Epithelial cell of prostate (primary cell): ENCODE measurements around the gene PIGB.
"Not testable (repeated sequence)": the region's sequence is repeated elsewhere in the genome, so short reads cannot be mapped to it uniquely, and the experiment has no call there.

Experiments used
- DNase-seq: peaks from one replicate; pipeline ENCODE4 v3.0.0-alpha.2; 2011; ENCODE audit warnings: low read depth, low spot score
- H3K27ac ChIP-seq: fragments of 450-650 bp; 2 replicates; pipeline ENCODE4 v1.5.1; 2017; ENCODE audit warnings: mild to moderate bottlenecking

PIGB gene

DNA sequence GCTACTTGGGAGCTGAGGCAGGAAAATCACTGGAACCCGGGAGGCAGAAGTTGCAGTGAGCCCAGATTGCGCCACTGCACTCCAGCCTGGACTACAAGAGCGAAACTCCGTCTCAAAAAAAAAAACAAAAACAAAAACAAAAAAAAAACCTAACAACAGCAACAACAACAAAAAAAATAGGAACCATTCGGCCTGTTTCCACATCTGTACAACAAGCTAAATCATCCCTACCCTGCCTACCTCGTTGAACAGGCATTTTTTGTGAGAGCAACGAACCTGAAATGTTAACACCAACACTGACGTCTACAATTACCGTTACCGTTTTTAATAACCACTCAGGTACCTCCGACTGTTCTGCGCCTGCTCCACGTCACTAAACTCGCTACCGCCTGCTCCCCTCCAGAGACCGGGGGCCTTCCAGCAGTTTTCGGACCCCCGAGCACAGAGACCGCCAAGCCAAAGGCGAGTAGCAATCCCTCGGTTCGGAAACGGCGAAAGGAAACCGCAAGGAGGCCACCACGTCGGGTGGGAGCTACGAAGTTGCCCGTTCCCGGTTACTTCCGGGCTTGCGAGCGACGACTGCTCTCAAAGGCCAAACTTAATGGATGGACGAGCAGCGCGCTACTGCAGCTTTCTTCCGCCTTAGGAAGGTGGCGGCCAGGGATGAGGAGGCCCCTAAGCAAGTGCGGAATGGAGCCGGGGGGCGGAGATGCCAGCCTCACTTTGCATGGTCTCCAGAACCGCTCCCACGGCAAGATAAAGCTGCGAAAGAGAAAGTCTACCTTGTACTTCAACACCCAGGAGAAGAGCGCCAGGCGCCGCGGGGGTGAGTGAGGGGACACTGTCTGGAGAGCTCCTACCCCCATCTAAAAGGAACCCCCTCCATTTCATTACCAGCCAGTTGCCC, at the start of gene PIGB, which contains the start of gene PIGBOS1:
PIGB (plus strand) TSS at position 635 of the 907 bp plus-strand sequence; CDS start at position 664, 29 bp downstream.
PIGBOS1 (minus strand) TSS at position 536 of the 907 bp plus-strand sequence. CDS start 1,331 bp downstream, outside the sequence.
- H3K27ac ChIP-seq: peak within 1 kb of the TSS; percentile 69
- peak; percentile 33 for DNase-seq

DNA sequence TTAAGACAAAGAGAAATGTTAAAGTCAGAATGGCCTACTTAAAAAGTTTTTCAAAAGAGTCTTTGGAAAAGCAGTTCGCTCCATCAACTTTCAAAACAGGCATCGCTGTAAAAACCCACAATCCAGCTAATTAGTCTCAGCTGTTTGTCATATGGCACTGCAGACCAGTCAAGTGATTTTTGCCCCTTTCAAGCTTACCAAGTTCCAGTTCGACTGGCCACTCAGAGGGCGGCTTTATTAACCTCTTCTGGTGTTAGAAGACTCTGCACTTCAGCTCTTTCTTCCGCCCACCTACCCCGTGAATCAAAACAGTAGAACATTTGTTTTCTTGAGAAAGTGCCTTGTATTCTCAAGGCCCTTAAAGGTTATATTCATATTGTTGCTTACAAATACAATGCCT, 48.7 kb upstream of the PIGB start:
- H3K27ac ChIP-seq: no peak overlapping the region

DNA sequence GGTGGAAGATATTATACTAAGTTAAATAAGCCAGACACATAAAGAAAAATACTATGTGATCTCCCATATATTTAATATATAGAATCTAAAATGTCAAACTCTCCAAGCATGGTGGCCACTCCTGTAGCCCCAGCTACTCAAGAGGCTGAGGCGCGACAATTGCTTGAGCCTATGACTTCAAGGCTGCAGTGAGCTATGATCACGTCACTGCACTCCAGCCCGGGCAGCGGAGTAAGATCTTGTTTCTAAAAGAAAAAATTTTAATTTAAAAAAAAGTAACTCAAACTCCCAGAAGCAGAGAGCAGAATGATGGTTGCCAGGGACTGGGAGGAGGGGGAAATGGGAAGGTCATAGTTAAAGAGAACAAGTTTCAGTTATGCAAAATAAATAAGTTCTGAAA, 42.7 kb upstream of the PIGB start:
- no peak for DNase-seq
- no peak overlapping the region for H3K27ac ChIP-seq

More for the DNA sequence above, 48.7 kb upstream of the PIGB start:
- DNase-seq: no peak

DNA sequence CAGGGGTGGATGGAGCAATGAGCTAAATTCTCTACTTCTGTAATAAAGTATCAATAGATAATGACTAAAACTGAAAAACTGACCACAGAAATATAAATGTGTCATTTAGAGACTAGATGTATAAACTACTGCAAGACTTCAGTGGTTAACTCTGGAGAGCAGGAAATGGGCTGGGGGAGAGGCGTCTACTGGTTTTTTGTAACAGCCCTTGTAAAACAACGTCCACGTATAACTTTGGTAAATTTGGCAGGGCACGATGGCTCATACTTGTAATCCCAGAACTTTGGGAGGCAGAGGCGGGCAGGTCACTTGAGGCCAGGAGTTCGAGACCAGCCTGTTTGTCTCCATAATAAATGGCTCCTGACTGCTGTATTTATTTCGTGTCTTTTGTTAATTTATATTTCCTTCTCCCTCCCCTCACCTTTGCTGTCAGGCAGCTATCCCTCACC, 41.9 kb upstream of the PIGB start:
- no peak for DNase-seq

DNA sequence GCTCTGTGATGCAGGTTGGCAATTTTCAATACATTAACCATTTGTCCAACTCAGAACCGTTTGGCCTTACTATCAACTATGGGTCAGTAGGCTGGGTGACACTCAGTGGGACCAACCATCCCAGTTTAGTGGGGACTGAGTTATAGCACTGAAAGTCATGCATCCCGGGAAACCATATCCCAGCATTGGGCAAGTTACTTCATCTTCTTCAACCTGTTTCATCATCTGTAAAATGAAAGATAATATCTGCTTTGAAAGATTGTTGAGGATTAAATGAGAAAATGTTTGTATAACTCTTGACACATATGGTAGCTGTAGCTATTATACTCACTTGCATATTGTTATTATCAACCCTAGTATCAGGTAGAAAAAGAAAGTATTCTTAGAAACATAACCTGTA, 41.3 kb upstream of the PIGB start:
- no peak for DNase-seq
- no peak overlapping the region for H3K27ac ChIP-seq

More for the DNA sequence above, 41.9 kb upstream of the PIGB start:
- H3K27ac ChIP-seq: no peak overlapping the region

DNA sequence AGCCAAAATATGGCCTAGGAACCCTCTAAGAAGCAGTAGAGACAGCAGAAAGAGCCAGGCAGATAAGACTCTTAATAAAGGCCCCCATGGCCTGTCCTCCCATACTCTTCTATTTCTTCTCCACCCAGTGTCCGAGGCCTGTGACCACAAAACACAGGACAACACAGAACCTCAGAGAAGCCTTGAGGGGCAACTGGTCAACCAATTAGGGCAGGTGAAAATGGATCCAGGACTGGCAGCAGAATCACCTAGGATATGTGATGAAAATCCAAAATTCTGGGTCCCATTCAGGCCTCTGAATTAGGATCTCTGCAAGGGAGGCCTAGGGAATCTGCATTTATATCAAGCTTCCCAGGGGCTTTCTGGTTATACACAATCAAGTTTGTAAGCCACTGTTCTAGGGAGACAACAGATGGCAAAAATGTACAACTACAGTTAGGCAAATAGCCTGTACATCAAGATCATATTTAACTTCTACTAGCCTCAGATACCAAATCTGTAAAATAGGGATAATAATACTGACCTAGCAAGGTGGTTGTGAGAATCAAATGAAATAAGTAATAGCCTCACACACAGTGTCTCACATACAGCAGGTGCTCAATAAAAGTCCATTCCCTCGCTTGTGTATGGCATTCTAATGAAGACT, 39.8 kb upstream of the PIGB start:
- DNase-seq: no peak
- no peak overlapping the region for H3K27ac ChIP-seq

DNA sequence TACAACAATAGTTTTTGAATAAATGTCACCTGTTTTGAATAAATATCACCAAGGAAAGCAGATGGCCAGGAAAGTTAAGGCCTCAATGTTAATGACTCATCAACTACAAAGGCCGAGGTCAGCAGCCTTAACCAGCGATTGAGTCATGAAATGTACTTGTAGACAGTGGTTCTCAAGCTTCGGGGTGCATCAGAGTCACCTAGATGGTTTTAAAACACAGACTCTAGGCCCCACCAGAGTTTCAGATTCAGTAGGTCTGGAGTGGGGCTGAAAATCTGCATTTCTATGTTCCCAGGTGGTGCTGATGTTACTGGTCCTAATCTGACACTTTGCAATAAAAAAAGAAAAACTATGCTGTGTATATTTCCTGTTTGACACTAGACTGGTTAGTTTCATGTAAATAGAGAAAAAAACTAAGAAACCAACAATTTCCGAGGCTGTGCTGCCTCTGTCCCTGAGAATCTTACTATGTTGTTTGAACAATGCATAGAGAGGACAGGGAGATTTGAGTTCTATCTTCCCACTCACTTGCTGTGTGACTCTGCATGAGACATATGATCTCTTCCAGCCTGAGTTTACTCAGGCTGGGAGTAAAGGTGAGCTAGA, 39.2 kb upstream of the PIGB start:
- DNase-seq: peak; percentile 39
- H3K27ac ChIP-seq: peak overlapping the region; percentile 37

DNA sequence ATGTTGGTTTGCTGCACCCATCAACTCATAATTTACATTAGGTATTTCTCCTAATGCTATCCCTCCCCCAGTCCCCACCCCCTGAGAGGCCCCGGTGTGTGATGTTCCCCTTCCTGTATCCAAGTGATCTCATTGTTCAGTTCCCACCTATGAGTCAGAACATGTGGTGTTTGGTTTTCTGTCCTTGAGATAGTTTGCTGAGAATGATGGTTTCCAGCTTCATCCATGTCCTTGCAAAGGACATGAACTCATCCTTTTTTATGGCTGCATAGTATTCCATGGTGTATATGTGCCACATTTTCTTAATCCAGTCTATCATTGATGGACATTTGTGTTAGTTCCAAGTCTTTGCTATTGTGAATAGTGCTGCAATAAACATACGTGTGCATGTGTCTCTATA, 38.4 kb upstream of the PIGB start:
- H3K27ac ChIP-seq, DNase-seq: not testable (repeated sequence)

DNA sequence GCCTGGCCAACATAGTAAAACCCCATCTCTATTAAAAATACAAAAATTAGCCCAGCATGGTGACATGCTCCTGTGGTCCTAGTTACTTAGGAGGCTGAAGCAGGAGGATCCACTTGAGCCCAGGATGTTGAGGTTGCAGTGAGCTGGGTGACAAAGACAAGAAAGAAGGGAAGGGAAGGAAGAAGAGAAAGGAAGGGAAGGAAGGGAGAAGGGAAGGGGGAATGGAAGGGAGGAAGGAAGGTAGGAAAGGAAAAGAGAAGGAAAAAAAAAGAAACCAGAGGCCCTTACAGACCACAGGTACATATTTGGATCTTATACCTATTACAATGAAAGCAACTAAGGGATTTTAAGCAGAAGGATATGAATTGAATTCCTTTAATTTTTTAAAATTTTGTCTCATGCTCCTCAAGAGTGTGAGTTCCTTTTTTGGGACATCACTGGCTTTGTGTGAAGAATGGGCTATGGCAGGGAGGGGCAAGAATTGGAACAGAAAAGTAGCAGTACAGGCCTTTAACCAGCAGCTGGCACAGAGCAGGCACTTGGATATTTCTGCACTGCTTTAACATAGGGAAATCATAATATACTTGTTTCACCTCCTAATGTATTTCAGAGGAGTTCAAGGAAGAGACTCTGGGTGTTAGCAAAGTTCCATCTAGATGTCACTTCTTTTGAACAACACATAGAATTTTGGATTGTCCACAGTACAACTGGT, 37.3 kb upstream of the PIGB start:
- no peak for DNase-seq
- no peak overlapping the region for H3K27ac ChIP-seq

DNA sequence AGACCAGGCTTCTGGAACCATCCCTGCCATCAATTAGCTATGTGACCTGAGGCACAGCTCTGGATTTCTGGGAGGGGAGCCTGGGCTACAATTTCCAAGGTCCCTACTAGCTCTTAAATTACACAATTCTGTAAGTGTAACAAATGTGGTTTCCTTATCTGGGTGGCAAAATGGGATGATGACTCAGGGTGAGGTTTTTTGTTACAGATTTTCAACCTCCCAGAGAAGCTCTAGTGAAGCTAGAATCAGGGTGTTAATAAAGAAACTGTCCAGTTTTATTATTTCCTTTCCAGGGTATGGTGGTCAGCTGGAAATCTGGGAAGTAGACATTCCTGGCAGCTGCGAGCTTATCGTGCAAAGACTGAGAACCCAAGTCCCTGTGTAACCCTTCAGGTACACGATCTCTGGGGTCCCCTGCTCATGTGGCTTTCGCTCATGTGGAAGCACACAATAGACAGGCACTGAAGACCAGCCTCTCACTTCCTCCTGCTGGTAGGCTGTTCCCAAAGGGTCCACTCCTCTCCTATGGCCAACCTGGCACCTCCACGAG, 36.7 kb upstream of the PIGB start:
- H3K27ac ChIP-seq: no peak overlapping the region
- no peak for DNase-seq

DNA sequence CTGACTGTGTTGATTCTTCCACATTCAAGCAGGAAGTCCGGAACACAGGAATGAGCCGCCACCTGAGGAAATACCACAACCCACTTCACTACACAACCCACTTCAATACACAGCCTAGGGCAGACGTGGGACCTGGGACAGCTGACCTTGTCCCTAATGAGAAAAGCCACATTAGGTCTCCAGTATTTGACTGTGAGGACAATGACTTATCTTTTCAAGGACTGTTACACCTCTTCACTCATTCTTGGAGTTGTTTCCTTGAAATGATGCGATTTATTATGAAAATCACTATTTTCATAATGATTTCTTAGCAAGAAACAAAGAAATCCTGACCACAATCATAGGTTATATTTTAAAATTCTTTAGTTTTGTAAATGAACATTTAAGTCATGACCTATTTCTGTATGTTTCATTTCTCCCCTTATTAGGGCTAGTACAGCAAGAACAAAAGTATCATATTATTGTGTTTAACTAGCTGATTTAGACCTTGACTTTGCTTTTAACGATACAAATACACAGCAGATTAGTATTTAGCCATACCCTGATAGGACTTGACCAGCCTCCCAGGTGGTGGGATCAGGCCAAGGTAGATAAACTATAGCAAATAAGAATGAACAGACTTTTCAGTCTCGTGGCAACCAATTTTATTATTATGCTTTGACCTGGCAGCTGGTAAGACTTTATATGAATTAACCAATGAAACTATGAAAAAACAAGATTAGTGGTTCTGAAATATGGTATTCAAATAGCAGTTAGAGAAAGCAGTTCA, 35.5 kb upstream of the PIGB start:
- no peak for DNase-seq
- no peak overlapping the region for H3K27ac ChIP-seq

DNA sequence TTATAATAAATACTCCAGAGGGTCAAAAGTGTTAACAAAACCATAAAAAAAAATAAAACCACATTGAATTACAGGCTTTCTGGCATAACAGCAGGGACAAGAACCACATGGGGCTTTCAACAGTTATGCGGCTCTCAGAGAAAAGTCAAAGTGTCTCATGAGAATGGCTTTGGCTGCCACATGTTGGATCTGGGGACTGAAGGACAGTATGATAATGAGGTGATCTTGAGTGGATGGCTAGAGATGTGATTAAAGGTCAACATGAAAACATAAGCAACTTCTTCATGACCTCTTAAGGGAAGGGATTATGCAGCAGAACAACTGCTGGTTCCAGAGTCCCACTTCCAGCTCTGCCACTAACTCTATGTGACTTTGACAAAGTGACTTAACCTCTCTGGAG, 34.6 kb upstream of the PIGB start:
- no peak overlapping the region for H3K27ac ChIP-seq
- no peak for DNase-seq

DNA sequence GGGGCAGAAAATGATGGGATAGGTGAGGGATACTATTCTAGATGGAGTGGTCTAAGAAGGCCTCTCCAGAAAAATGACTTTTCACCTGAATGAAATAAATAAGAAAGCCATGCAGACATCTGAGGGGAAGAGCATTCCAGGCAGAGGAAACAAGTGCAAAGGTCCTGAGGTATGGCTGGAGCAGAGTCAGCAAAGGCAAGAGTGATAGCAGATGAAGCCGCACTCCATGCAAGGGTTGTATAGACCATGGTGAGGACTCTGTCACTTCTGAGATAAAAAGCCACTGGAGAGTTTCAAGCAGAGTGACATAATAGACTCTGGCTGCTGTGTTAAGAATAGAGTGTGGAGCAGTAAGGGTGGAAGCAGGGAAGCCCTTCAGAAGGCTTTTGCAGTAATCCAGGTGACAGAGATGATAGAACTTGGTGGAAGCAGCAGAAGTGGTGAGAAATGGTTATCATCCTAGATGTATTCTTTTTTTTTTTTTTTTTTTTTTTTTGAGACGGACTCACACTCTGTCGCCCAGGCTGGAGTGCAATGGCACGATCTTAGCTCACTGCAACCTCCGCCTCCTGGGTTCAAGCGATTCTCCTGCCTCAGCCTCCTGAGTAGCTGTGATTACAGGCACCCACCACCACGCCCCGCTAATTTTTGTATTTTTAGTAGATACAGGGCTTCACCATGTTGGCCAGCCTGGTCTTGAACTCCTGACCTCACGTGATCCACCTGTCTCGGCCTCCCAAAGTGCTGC, 32.4 kb upstream of the PIGB start:
- H3K27ac ChIP-seq: not testable (repeated sequence)

DNA sequence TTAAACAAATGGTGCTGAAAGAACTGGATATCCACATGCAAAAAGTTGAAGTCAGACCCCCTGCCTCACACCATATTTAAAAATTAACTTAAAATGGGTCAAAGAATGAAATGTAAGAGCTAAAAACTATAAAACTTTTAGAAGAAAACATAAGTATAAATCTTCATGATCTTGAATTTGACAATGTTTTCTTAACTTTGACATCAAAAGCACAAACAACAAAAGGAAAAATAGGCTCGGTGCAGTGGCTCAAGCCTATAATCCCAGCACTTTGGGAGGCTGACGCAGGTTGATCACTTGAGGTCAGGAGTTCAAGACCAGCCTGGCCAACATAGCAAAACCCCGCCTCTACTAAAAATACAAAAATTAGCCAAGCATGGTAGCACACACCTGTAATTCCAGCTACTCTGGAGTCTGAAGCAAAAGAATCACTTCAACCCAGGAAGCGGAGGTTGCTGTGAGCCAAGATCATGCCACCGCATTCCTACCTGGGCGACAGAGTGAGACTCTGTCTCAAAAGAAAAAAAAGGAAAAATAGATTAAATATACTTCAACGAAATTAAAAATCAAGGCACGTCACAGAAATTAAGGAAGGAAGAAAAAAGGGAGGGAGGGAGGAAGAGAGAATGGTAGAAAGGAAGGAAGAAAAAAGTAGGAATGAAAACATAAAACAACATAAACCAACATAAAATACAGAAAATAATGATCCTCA, 30.9 kb upstream of the PIGB start:
- H3K27ac ChIP-seq: peak overlapping the region; percentile 70

More for the DNA sequence above, 32.4 kb upstream of the PIGB start:
- DNase-seq: not testable (repeated sequence)

DNA sequence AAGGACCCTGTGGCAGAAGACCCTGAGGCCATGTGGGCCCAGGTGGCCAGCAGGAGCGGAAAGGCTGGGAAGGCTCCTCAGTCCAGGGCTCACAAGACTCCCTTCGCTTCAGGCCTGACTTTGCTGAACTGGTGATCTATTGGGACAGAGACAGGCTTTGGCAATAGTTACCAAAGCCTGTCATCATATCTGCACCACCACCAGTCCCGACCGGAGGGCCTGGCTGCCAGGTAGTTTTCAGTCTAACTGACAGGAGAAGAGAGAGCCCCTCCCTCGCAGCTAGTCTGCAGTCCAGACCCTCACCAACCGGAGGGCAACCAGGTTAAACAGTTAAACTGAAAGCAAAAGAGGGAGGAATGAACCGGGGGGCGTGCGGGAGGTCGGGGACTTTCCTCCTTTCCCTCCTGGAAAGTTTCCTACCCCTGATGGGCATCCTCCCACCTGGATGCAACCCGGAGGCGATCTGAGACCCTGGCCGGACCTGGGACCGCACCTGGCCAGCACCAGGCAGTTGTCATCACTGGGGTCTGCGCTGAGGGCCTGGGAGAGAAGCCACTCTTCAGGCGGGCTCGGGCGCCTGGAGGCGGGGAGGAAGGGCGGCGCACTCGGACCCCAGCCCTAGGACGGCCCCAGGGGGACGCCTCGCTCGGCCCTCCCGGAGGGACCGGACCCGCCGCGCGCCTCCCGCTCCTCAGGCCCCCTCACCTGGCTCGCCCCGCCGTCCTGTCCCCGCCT, 29.8 kb upstream of the PIGB start:
- peak overlapping the region; percentile 70 for H3K27ac ChIP-seq
- DNase-seq: no peak

More for the DNA sequence above, 30.9 kb upstream of the PIGB start:
- no peak for DNase-seq

DNA sequence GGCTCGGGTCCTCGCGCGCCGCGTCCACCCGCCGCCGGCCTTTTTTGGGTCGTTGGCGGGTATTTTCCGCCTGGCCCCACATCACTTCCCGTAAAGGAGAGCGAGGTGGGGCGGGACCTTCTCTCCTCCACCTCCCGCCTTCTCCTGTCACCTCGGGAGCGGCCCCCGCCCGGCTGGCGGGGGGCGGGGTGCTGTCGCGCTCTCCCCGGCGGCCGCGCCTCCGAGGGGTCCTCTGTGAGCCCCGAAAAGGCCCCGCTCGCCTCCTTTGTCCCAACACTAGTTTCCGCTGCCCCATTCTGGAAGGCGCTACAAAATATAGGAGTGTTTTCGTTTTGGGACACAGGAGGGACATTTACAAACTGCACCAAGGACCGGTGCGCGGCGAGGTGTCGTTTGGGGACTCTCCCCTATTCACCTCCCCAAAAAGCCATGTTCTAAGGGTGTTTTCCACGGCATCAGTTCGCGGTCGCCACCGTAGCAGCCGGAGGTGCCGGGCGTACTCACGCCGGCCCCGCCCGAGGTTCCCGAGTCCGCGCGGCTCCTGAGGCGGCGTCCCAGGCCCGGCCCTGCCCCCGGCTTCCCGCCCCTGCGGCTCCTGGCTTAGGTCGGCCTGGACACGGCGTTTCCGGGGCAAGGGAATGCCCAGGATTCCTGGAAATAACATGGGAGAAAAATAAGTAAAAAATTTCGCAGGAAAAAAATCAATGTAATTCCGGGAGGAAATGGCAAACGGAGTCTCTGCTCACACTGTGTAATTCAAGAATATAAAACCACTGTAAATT, 29.1 kb upstream of the PIGB start, which contains the start of gene RAB27A:
RAB27A (minus strand) TSS at position 68 of the 782 bp plus-strand sequence. CDS start 54,879 bp downstream, outside the sequence.
- DNase-seq: no peak
- peak within 1 kb of the TSS; percentile 70 for H3K27ac ChIP-seq
